GM12878 (cell line): Measurements from ENCODE around the gene CACNA1H.

Source experiments
- TF ChIP-seq, protein P1 (sequence below): IDR thresholded peaks from 2 replicates; pipeline ENCODE4 v1.6.1; 2012; ENCODE audit warnings: low read depth, low read length, improper control_type of control experiment
- TF ChIP-seq, protein P2 (sequence below), 3 experiments: IDR thresholded peaks in 2 of 3; conservative IDR thresholded peaks in 1 of 3; 2 replicates each; pipeline ENCODE4 v1.5.1; 2011; ENCODE audit warnings: low read depth in 3 of 3, low read length in 3 of 3, mild to moderate bottlenecking in 3 of 3, control low read depth in 2 of 3, moderate library complexity in 2 of 3, inconsistent platforms in 1 of 3, mixed read lengths in 1 of 3; ENCODE audit not compliant: control insufficient read depth in 2 of 3, insufficient read depth in 1 of 3; ENCODE audit errors: extremely low read depth in 1 of 3
- TF ChIP-seq, protein P3 (sequence below): fragments of 450-650 bp; IDR thresholded peaks from 2 replicates; pipeline ENCODE4 v1.6.1; 2017; ENCODE audit warnings: mild to moderate bottlenecking, moderate library complexity

- TF ChIP-seq, protein P1, sequence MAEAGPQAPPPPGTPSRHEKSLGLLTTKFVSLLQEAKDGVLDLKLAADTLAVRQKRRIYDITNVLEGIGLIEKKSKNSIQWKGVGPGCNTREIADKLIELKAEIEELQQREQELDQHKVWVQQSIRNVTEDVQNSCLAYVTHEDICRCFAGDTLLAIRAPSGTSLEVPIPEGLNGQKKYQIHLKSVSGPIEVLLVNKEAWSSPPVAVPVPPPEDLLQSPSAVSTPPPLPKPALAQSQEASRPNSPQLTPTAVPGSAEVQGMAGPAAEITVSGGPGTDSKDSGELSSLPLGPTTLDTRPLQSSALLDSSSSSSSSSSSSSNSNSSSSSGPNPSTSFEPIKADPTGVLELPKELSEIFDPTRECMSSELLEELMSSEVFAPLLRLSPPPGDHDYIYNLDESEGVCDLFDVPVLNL = no peak
- TF ChIP-seq, protein P2, sequence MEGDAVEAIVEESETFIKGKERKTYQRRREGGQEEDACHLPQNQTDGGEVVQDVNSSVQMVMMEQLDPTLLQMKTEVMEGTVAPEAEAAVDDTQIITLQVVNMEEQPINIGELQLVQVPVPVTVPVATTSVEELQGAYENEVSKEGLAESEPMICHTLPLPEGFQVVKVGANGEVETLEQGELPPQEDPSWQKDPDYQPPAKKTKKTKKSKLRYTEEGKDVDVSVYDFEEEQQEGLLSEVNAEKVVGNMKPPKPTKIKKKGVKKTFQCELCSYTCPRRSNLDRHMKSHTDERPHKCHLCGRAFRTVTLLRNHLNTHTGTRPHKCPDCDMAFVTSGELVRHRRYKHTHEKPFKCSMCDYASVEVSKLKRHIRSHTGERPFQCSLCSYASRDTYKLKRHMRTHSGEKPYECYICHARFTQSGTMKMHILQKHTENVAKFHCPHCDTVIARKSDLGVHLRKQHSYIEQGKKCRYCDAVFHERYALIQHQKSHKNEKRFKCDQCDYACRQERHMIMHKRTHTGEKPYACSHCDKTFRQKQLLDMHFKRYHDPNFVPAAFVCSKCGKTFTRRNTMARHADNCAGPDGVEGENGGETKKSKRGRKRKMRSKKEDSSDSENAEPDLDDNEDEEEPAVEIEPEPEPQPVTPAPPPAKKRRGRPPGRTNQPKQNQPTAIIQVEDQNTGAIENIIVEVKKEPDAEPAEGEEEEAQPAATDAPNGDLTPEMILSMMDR (IDR thresholded peaks at IDR 0.05 in 2 of 3, conservative IDR thresholded peaks at IDR 0.05 in 1 of 3; ENCODE audit: control insufficient read depth in 2 of 3, extremely low read depth in 1 of 3, insufficient read depth in 1 of 3, low read depth in 3 of 3, low read length in 3 of 3) = no peak
- TF ChIP-seq, protein P3, sequence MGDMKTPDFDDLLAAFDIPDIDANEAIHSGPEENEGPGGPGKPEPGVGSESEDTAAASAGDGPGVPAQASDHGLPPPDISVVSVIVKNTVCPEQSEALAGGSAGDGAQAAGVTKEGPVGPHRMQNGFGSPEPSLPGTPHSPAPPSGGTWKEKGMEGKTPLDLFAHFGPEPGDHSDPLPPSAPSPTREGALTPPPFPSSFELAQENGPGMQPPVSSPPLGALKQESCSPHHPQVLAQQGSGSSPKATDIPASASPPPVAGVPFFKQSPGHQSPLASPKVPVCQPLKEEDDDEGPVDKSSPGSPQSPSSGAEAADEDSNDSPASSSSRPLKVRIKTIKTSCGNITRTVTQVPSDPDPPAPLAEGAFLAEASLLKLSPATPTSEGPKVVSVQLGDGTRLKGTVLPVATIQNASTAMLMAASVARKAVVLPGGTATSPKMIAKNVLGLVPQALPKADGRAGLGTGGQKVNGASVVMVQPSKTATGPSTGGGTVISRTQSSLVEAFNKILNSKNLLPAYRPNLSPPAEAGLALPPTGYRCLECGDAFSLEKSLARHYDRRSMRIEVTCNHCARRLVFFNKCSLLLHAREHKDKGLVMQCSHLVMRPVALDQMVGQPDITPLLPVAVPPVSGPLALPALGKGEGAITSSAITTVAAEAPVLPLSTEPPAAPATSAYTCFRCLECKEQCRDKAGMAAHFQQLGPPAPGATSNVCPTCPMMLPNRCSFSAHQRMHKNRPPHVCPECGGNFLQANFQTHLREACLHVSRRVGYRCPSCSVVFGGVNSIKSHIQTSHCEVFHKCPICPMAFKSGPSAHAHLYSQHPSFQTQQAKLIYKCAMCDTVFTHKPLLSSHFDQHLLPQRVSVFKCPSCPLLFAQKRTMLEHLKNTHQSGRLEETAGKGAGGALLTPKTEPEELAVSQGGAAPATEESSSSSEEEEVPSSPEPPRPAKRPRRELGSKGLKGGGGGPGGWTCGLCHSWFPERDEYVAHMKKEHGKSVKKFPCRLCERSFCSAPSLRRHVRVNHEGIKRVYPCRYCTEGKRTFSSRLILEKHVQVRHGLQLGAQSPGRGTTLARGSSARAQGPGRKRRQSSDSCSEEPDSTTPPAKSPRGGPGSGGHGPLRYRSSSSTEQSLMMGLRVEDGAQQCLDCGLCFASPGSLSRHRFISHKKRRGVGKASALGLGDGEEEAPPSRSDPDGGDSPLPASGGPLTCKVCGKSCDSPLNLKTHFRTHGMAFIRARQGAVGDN = no peak
Measured at GRCh38 chr16:1156055-1156982, 3.4 kb downstream of the CACNA1H start.
